Endothelial cell of umbilical vein (primary cell): ENCODE measurements around the gene TSPAN9.

Source experiments
- EZH2 ChIP-seq: IDR thresholded peaks from 2 replicates; pipeline ENCODE4 v1.6.1; 2012; ENCODE audit warnings: borderline replicate concordance, low read depth, mild to moderate bottlenecking, moderate library complexity, low read length, inconsistent platforms; ENCODE audit not compliant: severe bottlenecking
- JUN ChIP-seq: IDR thresholded peaks from 2 replicates; pipeline ENCODE4 v1.6.1; 2011; ENCODE audit warnings: borderline replicate concordance, low read depth; ENCODE audit not compliant: insufficient read length, insufficient read depth
- MYC ChIP-seq: IDR thresholded peaks from one replicate; pipeline ENCODE4 v1.6.1; 2011; ENCODE audit warnings: mild to moderate bottlenecking, low read depth, low read length
- POLR2A ChIP-seq: IDR thresholded peaks from 2 replicates; pipeline ENCODE4 v1.6.1; 2012; ENCODE audit warnings: low read depth, mild to moderate bottlenecking, control low read depth, low read length
- POLR2AphosphoS5 ChIP-seq: IDR thresholded peaks from 2 replicates; pipeline ENCODE4 v1.6.1; 2012; ENCODE audit warnings: low read depth, mild to moderate bottlenecking, control low read depth, low read length, moderate library complexity; ENCODE audit not compliant: insufficient read depth
- TF ChIP-seq, protein P1 (sequence below), 2 donors: IDR thresholded peaks; 1 replicate in 1 of 2; 2 replicates in 1 of 2; pipeline ENCODE4 v1.5.1; 2011; ENCODE audit warnings: low read length in 2 of 2, mild to moderate bottlenecking in 2 of 2, moderate library complexity in 2 of 2, control low read depth in 1 of 2, inconsistent platforms in 1 of 2, low read depth in 1 of 2; ENCODE audit not compliant: insufficient read depth in 1 of 2; ENCODE audit errors: extremely low read depth in 1 of 2
- TF ChIP-seq, protein P2 (sequence below): IDR thresholded peaks from 2 replicates; pipeline ENCODE4 v1.6.1; 2011; ENCODE audit not compliant: insufficient read depth, insufficient read length

DNA sequence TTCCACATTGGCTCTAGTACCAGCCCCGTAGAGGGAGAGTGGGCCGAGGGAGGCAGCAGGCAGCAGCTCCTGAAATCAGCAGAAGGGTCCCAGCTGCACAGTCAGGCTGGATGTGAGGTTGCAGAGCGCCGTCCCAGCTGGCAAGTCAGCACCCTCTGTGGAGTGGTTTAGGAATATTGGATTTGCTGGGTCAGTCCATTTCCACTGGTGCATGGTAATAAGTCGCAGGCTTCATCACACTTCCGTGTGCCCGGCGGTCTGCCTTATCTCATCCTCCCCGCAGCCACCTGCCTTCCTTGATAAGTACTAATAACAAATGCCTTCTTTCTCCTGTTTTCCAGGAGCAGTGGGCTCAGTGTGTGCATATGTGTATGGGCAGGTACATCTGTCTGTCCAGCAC lies 112.9 kb downstream of the TSPAN9 start:
- TF ChIP-seq, protein P1, sequence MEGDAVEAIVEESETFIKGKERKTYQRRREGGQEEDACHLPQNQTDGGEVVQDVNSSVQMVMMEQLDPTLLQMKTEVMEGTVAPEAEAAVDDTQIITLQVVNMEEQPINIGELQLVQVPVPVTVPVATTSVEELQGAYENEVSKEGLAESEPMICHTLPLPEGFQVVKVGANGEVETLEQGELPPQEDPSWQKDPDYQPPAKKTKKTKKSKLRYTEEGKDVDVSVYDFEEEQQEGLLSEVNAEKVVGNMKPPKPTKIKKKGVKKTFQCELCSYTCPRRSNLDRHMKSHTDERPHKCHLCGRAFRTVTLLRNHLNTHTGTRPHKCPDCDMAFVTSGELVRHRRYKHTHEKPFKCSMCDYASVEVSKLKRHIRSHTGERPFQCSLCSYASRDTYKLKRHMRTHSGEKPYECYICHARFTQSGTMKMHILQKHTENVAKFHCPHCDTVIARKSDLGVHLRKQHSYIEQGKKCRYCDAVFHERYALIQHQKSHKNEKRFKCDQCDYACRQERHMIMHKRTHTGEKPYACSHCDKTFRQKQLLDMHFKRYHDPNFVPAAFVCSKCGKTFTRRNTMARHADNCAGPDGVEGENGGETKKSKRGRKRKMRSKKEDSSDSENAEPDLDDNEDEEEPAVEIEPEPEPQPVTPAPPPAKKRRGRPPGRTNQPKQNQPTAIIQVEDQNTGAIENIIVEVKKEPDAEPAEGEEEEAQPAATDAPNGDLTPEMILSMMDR (IDR thresholded peaks at IDR 0.05; ENCODE audit: extremely low read depth in 1 of 2, insufficient read depth in 1 of 2, low read depth in 1 of 2, low read length in 2 of 2): no peak
- TF ChIP-seq POLR2A (no peak), EZH2 (no peak), POLR2AphosphoS5 (no peak), JUN (no peak), MYC (no peak)
- TF ChIP-seq, protein P2, sequence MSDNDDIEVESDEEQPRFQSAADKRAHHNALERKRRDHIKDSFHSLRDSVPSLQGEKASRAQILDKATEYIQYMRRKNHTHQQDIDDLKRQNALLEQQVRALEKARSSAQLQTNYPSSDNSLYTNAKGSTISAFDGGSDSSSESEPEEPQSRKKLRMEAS: no peak
